Measurements from ENCODE around the gene SPSB2.

The SPSB2 gene

GRCh38 chr12:6849976-6850560, 23.0 kb downstream of the SPSB2 start:
- DNase-seq, result no peak

- no peak for DNase-seq
Observed at GRCh38 chr12:6849427-6849826, 23.7 kb downstream of the SPSB2 start.

GRCh38 chr12:6847676-6848075, 25.4 kb downstream of the SPSB2 start:
- DNase-seq, result no peak

GRCh38 chr12:6846316-6846869, 26.7 kb downstream of the SPSB2 start:
- no peak for DNase-seq

GRCh38 chr12:6845395-6845794, 27.7 kb downstream of the SPSB2 start:
- no peak for DNase-seq

- no peak for DNase-seq
Observed at GRCh38 chr12:6843118-6843902, 29.8 kb downstream of the SPSB2 start.

- no peak for DNase-seq
Observed at GRCh38 chr12:6842075-6842474, 31.0 kb downstream of the SPSB2 start.

- no peak for DNase-seq
Observed at GRCh38 chr12:6840761-6841515, 32.2 kb downstream of the SPSB2 start, which contains the start of gene GNB3. Gene GNB3 (plus strand): TSS chr12:6840925. CDS start chr12:6841288, 363 bp downstream.

- DNase-seq, result no peak
Observed at GRCh38 chr12:6840330-6840729, 32.8 kb downstream of the SPSB2 start.

- DNase-seq, result peak; percentile 6 to 16
Observed at GRCh38 chr12:6839482-6840201, 33.5 kb downstream of the SPSB2 start.

GRCh38 chr12:6838854-6839253, 34.2 kb downstream of the SPSB2 start:
- DNase-seq, result no peak

GRCh38 chr12:6837370-6838060, 35.6 kb downstream of the SPSB2 start:
- DNase-seq, result no peak

GRCh38 chr12:6836851-6837250, 36.3 kb downstream of the SPSB2 start:
- DNase-seq, result no peak

GRCh38 chr12:6834873-6835272, 38.2 kb downstream of the SPSB2 start:
- no peak for DNase-seq

GRCh38 chr12:6834254-6834653, 38.8 kb downstream of the SPSB2 start:
- no peak for DNase-seq

- no peak for DNase-seq
Observed at GRCh38 chr12:6833189-6833890, 39.8 kb downstream of the SPSB2 start.

GRCh38 chr12:6832125-6832524, 41.0 kb downstream of the SPSB2 start:
- DNase-seq, result no peak

- DNase-seq, result no peak
Observed at GRCh38 chr12:6831450-6831995, 41.6 kb downstream of the SPSB2 start.

GRCh38 chr12:6830999-6831398, 42.1 kb downstream of the SPSB2 start:
- DNase-seq, result no peak

- DNase-seq, result no peak
Observed at GRCh38 chr12:6830286-6830890, 42.7 kb downstream of the SPSB2 start.

Data from cerebellar nuclear complex (tissue), 1 donor.